ENCODE measurements around the gene SLA2.

Gene SLA2

DNA sequence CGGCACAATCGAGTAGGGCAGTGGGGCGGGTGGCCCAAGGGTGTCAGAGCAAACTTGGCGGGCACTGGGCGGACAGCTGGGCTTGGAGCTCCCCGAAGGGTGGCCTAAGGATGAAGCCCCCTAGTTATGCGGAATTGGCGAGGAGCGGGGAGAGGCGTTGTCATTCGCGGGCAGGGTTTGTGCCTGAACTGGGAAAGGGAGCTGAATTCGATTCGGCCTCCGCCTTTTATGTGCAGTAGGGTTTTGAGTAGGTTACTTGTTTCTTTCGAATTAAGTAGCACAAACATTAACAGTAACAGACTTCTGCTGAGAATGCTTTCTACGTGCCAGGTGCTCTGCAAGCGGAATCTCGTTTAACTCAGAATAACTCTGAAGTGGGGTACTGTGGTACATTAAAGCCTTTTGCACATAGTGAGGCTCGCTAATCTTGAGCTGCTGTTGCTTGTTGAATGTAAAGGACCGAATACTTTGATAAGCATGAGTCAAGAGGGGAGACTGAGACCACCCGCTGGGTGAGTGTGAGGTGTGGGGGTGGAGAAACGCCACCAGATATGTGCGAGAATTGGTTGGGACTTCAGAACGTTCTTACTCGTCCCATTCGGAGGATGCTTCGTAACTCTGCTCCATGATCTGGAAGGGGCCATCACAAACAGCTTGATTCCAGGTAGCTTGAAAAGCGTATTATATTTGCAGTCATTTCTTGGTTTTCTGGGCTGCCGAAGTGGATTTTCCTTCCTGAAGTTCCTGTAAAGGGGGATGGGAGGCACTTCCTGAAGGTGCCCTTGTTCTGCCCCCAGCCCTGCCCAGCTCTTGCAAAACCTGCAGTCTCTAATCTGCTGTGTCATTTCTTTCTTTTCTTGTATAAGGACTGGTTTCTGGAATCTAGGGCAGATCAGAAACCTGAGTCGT, 39.6 kb downstream of the SLA2 start:
- DNase-seq, result peak; percentile 77

DNA sequence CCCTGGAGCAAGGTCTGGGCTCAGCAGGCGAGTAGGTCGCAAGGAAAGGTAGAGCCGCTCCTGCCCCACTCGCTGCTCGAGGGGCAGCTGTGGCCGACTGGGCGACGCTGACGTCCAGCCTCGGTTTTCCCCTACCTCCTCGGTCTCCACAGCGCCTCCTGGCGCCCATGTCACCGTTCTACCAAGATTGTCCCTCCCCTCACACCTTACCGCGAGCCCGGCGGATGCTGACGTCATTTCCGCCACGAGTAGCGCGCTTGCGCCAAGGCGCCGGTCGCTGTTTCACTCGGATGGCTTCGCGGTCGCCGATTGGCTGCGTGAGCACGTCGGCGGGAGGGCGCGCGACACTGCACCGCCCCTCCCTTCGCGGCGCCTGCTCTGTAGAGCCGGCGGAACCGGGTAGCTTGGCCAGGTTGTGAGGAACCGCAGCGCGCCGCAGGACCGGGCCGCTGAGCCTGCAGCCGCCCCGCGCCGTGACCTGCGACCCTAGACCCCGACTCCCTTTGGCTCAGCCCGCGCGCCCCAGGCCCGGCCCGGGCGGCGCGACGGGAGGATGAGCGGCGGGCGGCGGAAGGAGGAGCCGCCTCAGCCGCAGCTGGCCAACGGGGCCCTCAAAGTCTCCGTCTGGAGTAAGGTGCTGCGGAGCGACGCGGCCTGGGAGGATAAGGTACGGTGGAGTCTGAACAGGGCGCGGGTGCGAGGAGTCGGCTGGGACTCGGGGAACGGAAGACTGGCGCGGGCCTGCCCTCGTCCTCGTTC, 40.4 kb downstream of the SLA2 start, which contains the start of gene RAB5IF:
RAB5IF (plus strand) TSS at position 381 of the 759 bp plus-strand sequence; CDS start at position 554, 173 bp downstream.
- DNase-seq, result peak; percentile 99

DNA sequence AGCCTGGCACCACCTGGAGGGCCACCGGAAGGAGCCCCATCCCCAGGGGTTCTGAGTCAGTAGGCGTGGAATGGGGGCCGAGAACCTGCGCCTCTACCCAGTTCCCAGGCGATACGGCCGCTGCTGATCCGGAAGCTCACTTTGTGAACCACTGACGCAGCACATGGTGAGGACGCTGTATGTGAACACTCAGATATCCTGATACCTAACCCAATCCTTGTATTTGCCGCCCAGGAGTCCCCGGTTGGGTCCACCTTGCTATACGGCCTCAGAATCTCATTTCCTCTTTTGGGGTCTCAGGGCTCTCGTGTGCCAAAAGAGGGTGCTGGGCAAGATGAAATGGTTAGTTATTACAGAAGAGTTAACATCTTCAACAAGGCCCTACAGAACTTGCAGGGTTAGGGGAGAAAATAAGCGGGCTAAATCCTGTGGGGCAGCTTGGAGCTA, 41.0 kb downstream of the SLA2 start:
- DNase-seq, result peak; percentile 73

- DNase-seq, result no peak
These were observed 44.5 kb downstream of the SLA2 start for GRCh38 chr20:36601540-36601939.

GRCh38 chr20:36599912-36600345, 46.1 kb downstream of the SLA2 start:
- peak; percentile 19 for DNase-seq

DNA sequence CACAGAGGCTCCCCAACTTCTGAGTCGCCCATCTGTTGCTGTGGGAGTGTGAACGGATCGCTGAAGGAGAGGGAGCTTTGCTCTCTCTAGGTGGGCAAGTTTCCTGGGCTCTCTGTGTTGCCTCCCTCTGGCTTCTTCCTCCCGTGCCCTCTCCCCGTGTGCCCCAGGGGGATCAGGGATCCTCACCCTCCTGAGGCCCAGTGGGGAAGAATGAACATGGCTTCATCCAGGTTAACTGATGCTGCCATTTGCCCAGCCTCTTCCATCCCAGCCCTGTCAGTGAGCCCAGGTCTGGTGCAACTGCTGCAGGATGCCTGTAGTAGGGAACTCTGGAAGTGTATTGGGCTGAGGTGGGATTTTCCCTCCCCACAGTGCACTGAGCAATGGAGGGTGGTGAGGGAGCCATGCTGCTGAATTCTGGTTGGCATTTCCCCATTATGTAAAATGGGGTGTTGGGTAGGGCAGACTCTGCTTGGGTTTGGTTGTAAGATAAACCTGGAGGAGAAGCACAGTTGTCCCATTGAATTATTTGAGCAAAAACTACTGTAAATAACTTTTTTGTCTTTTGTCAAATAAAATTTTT, 52.6 kb downstream of the SLA2 start:
- DNase-seq, result no peak

DNA sequence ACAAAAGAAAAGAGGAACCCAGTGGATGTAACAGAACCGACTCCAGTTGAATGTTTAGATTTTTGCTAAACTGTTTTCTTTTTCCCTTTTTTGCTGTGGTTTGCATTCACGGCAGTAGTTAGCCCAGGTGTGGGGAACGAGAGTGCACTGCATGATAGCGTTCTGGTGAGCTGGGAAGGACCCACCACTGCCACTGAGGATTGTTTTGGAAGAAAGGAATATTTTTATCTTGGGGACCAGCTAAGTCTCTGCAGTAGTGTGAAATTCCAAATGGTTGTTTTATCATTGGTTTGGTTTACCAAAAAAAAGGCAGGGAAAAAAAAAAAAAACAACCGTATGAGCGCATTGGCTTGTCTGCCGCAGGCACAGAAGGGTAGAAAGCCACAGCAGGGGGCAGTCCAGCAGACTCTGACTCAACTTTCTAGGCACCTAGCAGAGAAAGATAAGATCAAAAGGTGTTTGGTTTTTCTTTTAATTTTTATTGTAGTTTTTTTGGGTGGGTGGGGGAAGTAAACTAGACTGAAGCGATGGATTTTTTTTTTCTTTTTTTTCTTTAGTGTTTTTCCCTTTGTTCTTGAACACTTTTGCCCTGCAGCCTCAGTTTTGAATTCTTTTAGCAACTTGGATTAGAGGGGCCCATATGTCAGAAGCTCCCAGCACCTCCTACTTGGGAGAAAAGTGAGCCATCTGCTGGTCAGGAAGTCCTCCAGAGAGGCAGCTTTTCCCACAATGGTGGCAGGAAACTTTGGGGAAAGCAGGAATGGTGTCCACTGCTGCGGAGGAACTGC, 53.9 kb downstream of the SLA2 start:
- no peak for DNase-seq

DNA sequence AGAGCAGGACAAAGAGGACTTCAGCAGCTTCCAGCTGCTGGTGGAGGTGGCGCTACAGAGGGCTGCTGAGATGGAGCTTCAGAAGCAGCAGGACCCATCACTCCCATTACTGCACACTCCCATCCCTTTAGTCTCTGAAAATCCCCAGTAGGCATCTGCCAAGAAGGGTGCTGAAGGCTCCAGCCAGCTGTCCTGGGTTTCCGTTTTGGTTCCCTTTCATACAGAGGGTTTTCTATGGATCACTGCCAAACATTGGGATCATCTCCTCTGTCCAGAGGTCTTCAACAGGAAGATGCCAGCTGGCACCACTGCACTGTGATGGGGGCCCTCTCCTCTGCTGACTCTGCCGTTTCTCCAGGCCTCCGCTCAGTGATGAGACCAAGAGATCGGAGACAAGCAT, 54.7 kb downstream of the SLA2 start:
- DNase-seq, result no peak

GRCh38 chr20:36587388-36588070, 58.5 kb downstream of the SLA2 start:
- DNase-seq, result no peak

- DNase-seq, result no peak
These were observed 60.4 kb downstream of the SLA2 start for GRCh38 chr20:36585410-36586125.

- DNase-seq, result no peak
These were observed 61.9 kb downstream of the SLA2 start for GRCh38 chr20:36584018-36584481.

DNA sequence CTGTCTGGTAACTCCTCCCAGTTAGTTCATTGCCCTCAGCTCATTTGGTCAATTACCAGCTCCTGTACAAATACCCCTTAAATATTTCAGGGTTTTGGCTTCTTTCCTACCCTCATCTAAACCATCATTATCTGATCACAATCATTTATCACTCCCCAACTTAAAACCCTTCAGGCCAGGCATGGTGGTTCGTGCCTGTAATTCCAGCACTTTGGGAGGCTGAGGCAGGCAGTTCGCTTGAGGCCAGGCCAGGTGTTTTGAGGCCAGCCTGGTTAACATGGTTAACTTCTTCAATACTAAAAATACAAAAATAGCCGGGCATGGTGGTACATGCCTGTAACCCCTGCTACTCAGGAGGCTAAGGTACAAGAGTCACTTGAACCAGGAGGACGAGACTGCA, 63.2 kb downstream of the SLA2 start:
- no peak for DNase-seq

DNA sequence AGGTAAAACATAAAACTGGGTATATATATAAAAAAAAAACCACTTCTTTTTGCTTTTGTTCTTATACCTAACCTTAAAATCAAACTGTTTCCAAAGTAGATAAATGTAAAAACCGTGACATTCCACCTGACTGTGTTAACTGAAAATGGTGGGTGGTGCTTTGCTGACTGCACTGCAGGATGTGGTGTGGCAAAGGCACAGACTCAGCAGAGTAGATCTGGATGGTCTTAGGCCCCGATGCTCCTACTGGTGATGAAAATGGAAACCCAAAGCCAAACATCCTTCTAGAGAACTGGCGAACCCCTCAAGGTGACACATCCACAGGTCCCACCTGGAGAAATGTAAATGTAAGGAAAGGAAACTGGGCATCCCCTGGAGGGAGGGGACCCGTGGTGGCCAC, 63.7 kb downstream of the SLA2 start:
- DNase-seq, result no peak

DNA sequence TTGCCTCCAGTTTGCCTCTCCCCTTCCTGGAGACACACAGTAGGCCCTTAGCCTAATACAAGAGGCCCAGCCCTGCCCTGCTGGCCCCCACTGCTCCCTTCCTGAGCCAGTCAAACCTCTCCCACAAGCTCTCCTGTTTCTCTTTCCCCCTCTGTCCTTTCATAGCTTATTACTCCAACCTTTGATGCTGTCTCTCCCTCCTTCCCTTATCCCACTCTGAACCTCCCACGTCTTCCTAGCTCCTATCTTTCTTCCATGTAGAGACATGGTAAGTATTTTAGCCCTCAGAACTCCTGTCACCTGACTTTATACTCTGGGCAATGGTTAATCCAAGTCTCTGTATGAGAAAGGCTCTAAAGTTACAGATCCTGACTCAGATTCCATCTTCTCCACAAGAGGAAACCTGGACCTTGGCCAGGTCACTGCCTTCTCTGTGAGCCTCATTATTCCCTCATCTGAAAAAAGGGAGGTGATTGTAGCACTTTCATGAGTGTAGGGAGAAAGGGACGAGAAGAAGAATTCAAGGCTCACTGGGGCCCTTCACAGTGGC, 65.9 kb downstream of the SLA2 start:
- DNase-seq, result no peak

DNA sequence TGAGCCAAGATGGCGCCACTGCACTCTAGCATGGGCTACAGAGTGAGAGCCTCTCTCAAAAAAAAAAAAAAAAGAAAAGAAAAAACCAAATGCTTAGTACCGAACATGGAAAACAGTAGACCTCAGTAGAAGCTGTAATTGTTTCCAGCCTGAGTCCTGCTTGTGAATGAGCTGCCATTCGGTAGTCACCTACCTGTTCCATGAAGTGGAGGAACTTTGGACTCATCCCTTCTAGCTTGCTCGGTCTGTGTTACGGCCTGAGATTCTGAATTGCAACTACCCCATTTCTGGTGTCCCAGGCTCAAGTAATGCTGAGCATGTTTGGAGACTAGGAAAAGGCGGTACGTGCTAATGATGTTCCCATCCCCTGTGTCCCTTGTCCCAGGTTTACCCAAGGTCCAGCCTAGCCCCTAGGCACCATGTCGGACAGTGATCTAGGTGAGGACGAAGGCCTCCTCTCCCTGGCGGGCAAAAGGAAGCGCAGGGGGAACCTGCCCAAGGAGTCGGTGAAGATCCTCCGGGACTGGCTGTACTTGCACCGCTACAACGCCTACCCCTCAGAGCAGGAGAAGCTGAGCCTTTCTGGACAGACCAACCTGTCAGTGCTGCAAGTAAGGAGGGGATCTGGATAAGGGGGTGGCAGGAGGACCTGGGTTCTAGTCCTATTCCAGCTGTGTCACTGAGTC, 67.5 kb downstream of the SLA2 start:
- no peak for DNase-seq

GRCh38 chr20:36576081-36576445, 69.9 kb downstream of the SLA2 start:
- no peak for DNase-seq

GRCh38 chr20:36574366-36575135, 71.4 kb downstream of the SLA2 start:
- peak; percentile 54 for DNase-seq

- peak; percentile 59 for DNase-seq
These were observed 72.1 kb downstream of the SLA2 start for GRCh38 chr20:36573798-36574365.
